Caco-2 (cell line): Measurements from ENCODE around the gene GMNN. TPM values are rescaled to one million over a fixed set of nuclear protein-coding genes. Genes with fewer than 3 reads are reported as not detected.

Experiments used
- BruUV-seq: library from RNA; stranded (reverse); fragments of 400-500 nt; replicated peaks from 2 replicates; lab custom pipeline; 2021; lab: Mats Ljungman, UMichigan
- CTCF ChIA-PET: fragments of 300-600 bp; sonication (Branson Sonifier 250); formaldehyde crosslinking; loops from one replicate; lab custom pipeline; 2022; ENCODE audit warnings: antibody characterized with exemption; lab: Charles Lee
- POLR2A ChIA-PET: fragments of 300-600 bp; sonication (Branson Sonifier 250); formaldehyde crosslinking; loops from one replicate; lab custom pipeline; 2022; ENCODE audit warnings: antibody characterized with exemption; lab: Charles Lee
- DNase-seq, 2 experiments: peaks; one replicate each; pipeline versions ENCODE4 v3.0.0 to v3.0.0-alpha.2; 2020 to 2022
- H3K27me3 ChIP-seq: replicated peaks from 2 replicates; pipeline ENCODE4 v1.6.0; 2011; ENCODE audit warnings: low read length; ENCODE audit not compliant: control insufficient read depth, insufficient read depth
- H3K36me3 ChIP-seq: 2 replicates; pipeline ENCODE4 v1.5.1; 2011; ENCODE audit warnings: low read length; ENCODE audit not compliant: control insufficient read depth, insufficient read depth
- H3K4me1 ChIP-seq: fragments of 250-450 bp; sonication (Bioruptor Pico); 2 replicates; pipeline ENCODE4 v1.5.1; 2020; ENCODE audit warnings: mild to moderate bottlenecking
- H3K4me3 ChIP-seq: 2 replicates; pipeline ENCODE4 v1.5.1; 2011; ENCODE audit warnings: low read depth, mild to moderate bottlenecking, control low read depth, low read length
- H3K9me3 ChIP-seq: fragments of 250-450 bp; sonication (Bioruptor Pico); 2 replicates; pipeline ENCODE4 v1.5.1; 2020; ENCODE audit warnings: mild to moderate bottlenecking, moderate library complexity
- H3K27ac Mint-ChIP-seq: one replicate; pipeline ENCODE4 v1.8.0; 2022; ENCODE audit warnings: mixed read lengths; ENCODE audit not compliant: unreplicated experiment
- H3K27me3 Mint-ChIP-seq: one replicate; pipeline ENCODE4 v1.8.0; 2022; ENCODE audit warnings: mixed read lengths; ENCODE audit not compliant: insufficient read depth, unreplicated experiment
- H3K36me3 Mint-ChIP-seq: one replicate; pipeline ENCODE4 v1.8.0; 2022; ENCODE audit warnings: mild to moderate bottlenecking, mixed read lengths; ENCODE audit not compliant: insufficient read depth, unreplicated experiment
- H3K4me1 Mint-ChIP-seq: one replicate; pipeline ENCODE4 v1.8.0; 2022; ENCODE audit warnings: low read depth, mixed read lengths; ENCODE audit not compliant: unreplicated experiment
- H3K4me3 Mint-ChIP-seq: one replicate; pipeline ENCODE4 v1.8.0; 2022; ENCODE audit warnings: mild to moderate bottlenecking, moderate library complexity, mixed read lengths; ENCODE audit not compliant: unreplicated experiment
- H3K9me3 Mint-ChIP-seq: one replicate; pipeline ENCODE4 v1.8.0; 2022; ENCODE audit warnings: mixed read lengths; ENCODE audit not compliant: unreplicated experiment
- CTCF ChIP-seq, 2 experiments: fragments of 200-600 bp in 1 of 2; IDR thresholded peaks; 1 replicate in 1 of 2; 2 replicates in 1 of 2; pipeline versions ENCODE4 v1.5.1 to v1.8.0; 2011 to 2022; ENCODE audit warnings: antibody characterized with exemption in 1 of 2, control low read depth in 1 of 2, inconsistent platforms in 1 of 2, low read depth in 1 of 2, low read length in 1 of 2, mild to moderate bottlenecking in 1 of 2, moderate library complexity in 1 of 2; ENCODE audit not compliant: insufficient read depth in 1 of 2, severe bottlenecking in 1 of 2, unreplicated experiment in 1 of 2
- intact Hi-C: fragments of 100-400 bp; cut with micrococcal nuclease; formaldehyde crosslinking; loops from one replicate; pipeline ENCODE4 v1.10.0; 2022; ENCODE audit not compliant: unreplicated experiment
- total RNA-seq: library from RNA; stranded (reverse); gene quantifications from 2 replicates; pipeline ENCODE4 v1.2.3, GENCODE V29; 2022

GMNN gene
- total RNA-seq, 1 experiment from 2014 or later, result 66.5 TPM

- Mint-ChIP-seq H3K27ac (no peak overlapping the region), H3K27me3 (no peaks in the 10 kb centered on the region), H3K4me1 (no peaks in the 10 kb centered on the region), H3K9me3 (no peaks in the 10 kb centered on the region), H3K4me3 (no peak overlapping the region), H3K36me3 (no peaks in the 10 kb centered on the region)
- Histone ChIP-seq H3K27me3 (no peaks in the 10 kb centered on the region), H3K4me3 (no peak overlapping the region), H3K36me3 (no peaks in the 10 kb centered on the region), H3K4me1 (no peaks in the 10 kb centered on the region), H3K9me3 (no peaks in the 10 kb centered on the region)
- DNase-seq, result no peak
- intact Hi-C loops, result no loop called here
- CTCF ChIA-PET, result no interaction called here
- no TSS peak for BruUV-seq
- POLR2A ChIA-PET, result no interaction called here
- TF ChIP-seq CTCF (IDR thresholded peaks at IDR 0.05; ENCODE audit: insufficient read depth in 1 of 2, low read depth in 1 of 2, low read length in 1 of 2, severe bottlenecking in 1 of 2, unreplicated experiment in 1 of 2), result no peak
Observed at GRCh38 chr6:24795106-24795505, 20.4 kb downstream of the GMNN start.

- H3K9me3 Mint-ChIP-seq, result no peaks in the 10 kb centered on the region
- DNase-seq, result no peak
- no peaks in the 10 kb centered on the region for H3K36me3 Mint-ChIP-seq
- ChIA-PET POLR2A (no interaction called here), CTCF (no interaction called here)
- Histone ChIP-seq H3K9me3 (no peaks in the 10 kb centered on the region), H3K4me3 (no peak overlapping the region), H3K27me3 (no peaks in the 10 kb centered on the region), H3K4me1 (no peaks in the 10 kb centered on the region), H3K36me3 (no peaks in the 10 kb centered on the region)
- no TSS peak for BruUV-seq
- no peak for TF ChIP-seq CTCF (IDR thresholded peaks at IDR 0.05; ENCODE audit: insufficient read depth in 1 of 2, low read depth in 1 of 2, low read length in 1 of 2, severe bottlenecking in 1 of 2, unreplicated experiment in 1 of 2)
- no peaks in the 10 kb centered on the region for H3K27me3 Mint-ChIP-seq
- H3K4me1 Mint-ChIP-seq, result no peaks in the 10 kb centered on the region
- no peak overlapping the region for H3K4me3 Mint-ChIP-seq
- intact Hi-C loops, result no loop called here
- H3K27ac Mint-ChIP-seq, result no peak overlapping the region
Observed at GRCh38 chr6:24796616-24797290, 22.0 kb downstream of the GMNN start.

- Mint-ChIP-seq H3K27me3 (no peaks in the 10 kb centered on the region), H3K36me3 (peaks cover under 1% of the 10 kb centered on the region), H3K9me3 (no peaks in the 10 kb centered on the region), H3K4me1 (peaks cover 2% of the 10 kb centered on the region), H3K27ac (no peak overlapping the region), H3K4me3 (no peak overlapping the region)
- no peak overlapping the region for H3K4me3 ChIP-seq
- no peak for DNase-seq
- no peaks in the 10 kb centered on the region for H3K9me3 ChIP-seq
- H3K27me3 ChIP-seq, result no peaks in the 10 kb centered on the region
- no TSS peak for BruUV-seq
- no peak for TF ChIP-seq CTCF (IDR thresholded peaks at IDR 0.05; ENCODE audit: insufficient read depth in 1 of 2, low read depth in 1 of 2, low read length in 1 of 2, severe bottlenecking in 1 of 2, unreplicated experiment in 1 of 2)
- intact Hi-C loops, result no loop called here
- ChIA-PET POLR2A (no interaction called here), CTCF (no interaction called here)
- no peaks in the 10 kb centered on the region for H3K36me3 ChIP-seq
- peaks cover 5% of the 10 kb centered on the region for H3K4me1 ChIP-seq
Observed at GRCh38 chr6:24797596-24798216, 23.0 kb downstream of the GMNN start.
